Measurements from ENCODE around the gene ZG16.

ZG16 gene

GRCh38 chr16:29825145-29826044 lies 47.3 kb downstream of the ZG16 start:
- no peak for DNase-seq (ENCODE audit: low read depth)

GRCh38 chr16:29826342-29826695 lies 48.3 kb downstream of the ZG16 start:
- no peak for DNase-seq (ENCODE audit: low read depth)

- DNase-seq (ENCODE audit: low read depth), result no peak
Observed at GRCh38 chr16:29830774-29831173, 52.7 kb downstream of the ZG16 start.

- DNase-seq (ENCODE audit: low read depth), result no peak
Observed at GRCh38 chr16:29831490-29831889, 53.4 kb downstream of the ZG16 start.

All from stimulated activated CD8-positive, alpha-beta memory T cell treated with anti-CD3 and anti-CD28 coated beads, Interleukin-4, amount 100 ng/mL, for 24 hours (primary cell).